CD14-positive monocyte (primary cell): ENCODE results near the gene PPP2R2C. TPM values are rescaled to one million over a fixed set of nuclear protein-coding genes. Genes with fewer than 3 reads are reported as not detected.

Experiments
- DNase-seq, 3 donors: peaks; one replicate each; pipeline ENCODE4 v3.0.0-alpha.2; 2011 to 2022
- H2AFZ ChIP-seq: 2 replicates; pipeline ENCODE4 v1.6.0; 2012; ENCODE audit warnings: mild to moderate bottlenecking, low read depth, low read length, inconsistent platforms; ENCODE audit not compliant: insufficient read depth, poor library complexity, severe bottlenecking
- H3K27ac ChIP-seq, 2 donors: 1 replicate in 1 of 2; 2 replicates in 1 of 2; pipeline ENCODE4 v1.5.1; 2012 to 2013; ENCODE audit warnings: low read length in 2 of 2, control low read depth in 1 of 2, inconsistent platforms in 1 of 2, low read depth in 1 of 2, mild to moderate bottlenecking in 1 of 2
- H3K27me3 ChIP-seq, 2 donors: one replicate each; pipeline versions ENCODE4 v1.6.0 to v1.6.1; 2011 to 2013; ENCODE audit warnings: low read length in 2 of 2; ENCODE audit not compliant: control insufficient read depth in 2 of 2, insufficient read depth in 2 of 2
- H3K36me3 ChIP-seq, 2 donors: replicated peaks in 1 of 2; 1 replicate in 1 of 2; 2 replicates in 1 of 2; pipeline versions ENCODE4 v1.5.1 to v1.6.1; 2012 to 2013; ENCODE audit warnings: low read length in 2 of 2, control low read depth in 1 of 2, inconsistent platforms in 1 of 2, mild to moderate bottlenecking in 1 of 2; ENCODE audit not compliant: insufficient read depth in 2 of 2, control insufficient read depth in 1 of 2
- H3K4me1 ChIP-seq, 2 donors: 1 replicate in 1 of 2; 2 replicates in 1 of 2; pipeline versions ENCODE4 v1.5.1 to v1.6.1; 2012 to 2013; ENCODE audit warnings: low read length in 2 of 2, control low read depth in 1 of 2, inconsistent platforms in 1 of 2, mild to moderate bottlenecking in 1 of 2, moderate library complexity in 1 of 2; ENCODE audit not compliant: insufficient read depth in 2 of 2, control insufficient read depth in 1 of 2
- H3K4me2 ChIP-seq: replicated peaks from 2 replicates; pipeline ENCODE3; 2012; ENCODE audit warnings: low read length, moderate library complexity, mild to moderate bottlenecking; ENCODE audit not compliant: poor library complexity, severe bottlenecking; ENCODE audit errors: extremely low read depth
- H3K4me3 ChIP-seq, 3 experiments: fragments of 200-600 bp in 1 of 3; sonication (generic) in 1 of 3; replicated peaks in 1 of 3; 1 replicate in 2 of 3; 2 replicates in 1 of 3; pipeline ENCODE4 v1.5.1; 2011 to 2013; ENCODE audit warnings: low read length in 3 of 3, mild to moderate bottlenecking in 3 of 3, control low read depth in 2 of 3, low read depth in 2 of 3, inconsistent platforms in 1 of 3, moderate library complexity in 1 of 3
- H3K79me2 ChIP-seq: 2 replicates; pipeline ENCODE4 v1.6.0; 2012; ENCODE audit warnings: mild to moderate bottlenecking, control low read depth, inconsistent platforms, low read length, moderate library complexity; ENCODE audit not compliant: insufficient read depth
- H3K9ac ChIP-seq: 2 replicates; pipeline ENCODE4 v1.6.0; 2017; ENCODE audit warnings: low read length, mild to moderate bottlenecking; ENCODE audit not compliant: insufficient read depth, poor library complexity, severe bottlenecking
- H3K9me3 ChIP-seq, 2 donors: replicated peaks in 1 of 2; 1 replicate in 1 of 2; 2 replicates in 1 of 2; pipeline versions ENCODE4 v1.5.1 to v1.6.1; 2012 to 2013; ENCODE audit warnings: low read length in 2 of 2, control low read depth in 1 of 2; ENCODE audit not compliant: control insufficient read depth in 1 of 2, insufficient read depth in 1 of 2
- H4K20me1 ChIP-seq: 2 replicates; pipeline ENCODE4 v1.6.0; 2012; ENCODE audit warnings: mild to moderate bottlenecking, low read length, control low read depth, moderate library complexity; ENCODE audit not compliant: insufficient read depth
- H3K27ac Mint-ChIP-seq, 7 donors: one replicate each; pipeline ENCODE4 v1.8.0; 2020; ENCODE audit warnings: mild to moderate bottlenecking in 7 of 7, mixed read lengths in 7 of 7, moderate library complexity in 6 of 7, inconsistent platforms in 2 of 7
- H3K27me3 Mint-ChIP-seq, 3 donors: one replicate each; pipeline ENCODE4 v1.8.0; 2021 to 2022; ENCODE audit warnings: low read depth in 3 of 3, mild to moderate bottlenecking in 3 of 3, mixed read lengths in 3 of 3, moderate library complexity in 3 of 3, inconsistent platforms in 1 of 3
- H3K36me3 Mint-ChIP-seq, 2 donors: one replicate each; pipeline ENCODE4 v1.8.0; 2020; ENCODE audit warnings: mixed read lengths in 2 of 2, inconsistent platforms in 1 of 2, mild to moderate bottlenecking in 1 of 2
- H3K4me1 Mint-ChIP-seq: one replicate; pipeline ENCODE4 v1.8.0; 2020; ENCODE audit warnings: mild to moderate bottlenecking, mixed read lengths
- H3K4me3 Mint-ChIP-seq, 2 donors: one replicate each; pipeline ENCODE4 v1.8.0; 2020; ENCODE audit warnings: mild to moderate bottlenecking in 2 of 2, mixed read lengths in 2 of 2, moderate library complexity in 1 of 2
- H3K9me3 Mint-ChIP-seq, 7 donors: one replicate each; pipeline ENCODE4 v1.8.0; 2020 to 2022; ENCODE audit warnings: mixed read lengths in 7 of 7, mild to moderate bottlenecking in 6 of 7, moderate library complexity in 6 of 7, inconsistent platforms in 2 of 7
- WGBS: methylation state at CpG from one replicate; pipeline ENCODE4 v1.1.5; 2013; ENCODE audit warnings: missing lambda C conversion rate; ENCODE audit not compliant: insufficient coverage; 5-methylcytosine and 5-hydroxymethylcytosine counted together
- intact Hi-C, 2 donors: fragments of 100-400 bp; cut with micrococcal nuclease; formaldehyde crosslinking; loops; one replicate each; pipeline versions ENCODE4 v1.15.0 to v1.15.1; 2023
- polyA plus RNA-seq, 3 donors: library from polyadenylated mRNA; depleted of rRNA in 1 of 3; unstranded in 2 of 3; stranded (reverse) in 1 of 3; fragments of 300-500 nt in 2 of 3; fragments of >200 nt in 1 of 3; fragmentation: Illumina TruSeq in 2 of 3; gene quantifications; 1 replicate in 2 of 3; 2 replicates in 1 of 3; pipeline ENCODE4 v1.2.3, GENCODE V29; 2012 to 2021
- TF ChIP-seq, protein P1 (sequence below): fragments of 200-600 bp; IDR thresholded peaks from one replicate; pipeline ENCODE4 v1.8.0; 2022; ENCODE audit warnings: antibody characterized with exemption, mild to moderate bottlenecking

PPP2R2C gene
- polyA plus RNA-seq, 3 donors = not detected

DNA sequence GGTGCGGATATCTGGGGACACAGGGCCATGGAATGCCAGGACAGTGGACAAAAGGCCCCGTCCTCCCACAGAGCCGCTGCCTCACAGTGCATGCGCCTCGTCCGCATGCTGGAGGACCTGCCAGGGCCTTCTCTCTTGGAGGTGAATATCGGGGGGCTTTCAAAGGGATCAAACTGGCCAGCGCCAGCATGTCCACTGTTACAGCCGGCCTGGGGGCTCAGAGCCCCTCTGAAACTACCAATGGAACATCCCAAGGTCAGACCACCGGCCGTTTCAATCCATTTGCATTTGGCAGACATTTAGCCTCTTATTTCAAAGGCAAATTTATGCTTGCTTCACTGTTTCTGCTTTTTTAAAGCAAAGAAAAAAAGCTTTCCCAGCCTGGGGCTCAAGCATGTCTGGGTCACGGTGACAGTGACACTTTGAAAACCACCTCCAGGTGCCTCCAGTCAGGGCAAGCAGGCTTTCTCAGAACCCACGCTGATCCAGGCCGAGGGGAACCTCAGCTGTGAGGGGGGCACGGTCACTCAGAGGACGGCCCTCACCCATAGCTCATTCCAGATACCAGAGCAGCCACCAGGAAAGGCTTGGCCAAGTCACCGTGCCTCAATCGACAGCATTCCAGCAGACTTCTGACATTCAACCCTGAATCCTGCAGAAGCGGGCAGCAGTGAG, 57.2 kb downstream of the PPP2R2C start:
- no peak overlapping the region for H3K4me3 ChIP-seq
- no peak overlapping the region for H3K27ac Mint-ChIP-seq
- H4K20me1 ChIP-seq = no peaks in the 10 kb centered on the region
- no peaks in the 10 kb centered on the region for H3K36me3 ChIP-seq
- H3K79me2 ChIP-seq = no peaks in the 10 kb centered on the region
- H3K27ac ChIP-seq = no peak overlapping the region
- no peak for DNase-seq
- TF ChIP-seq, protein P1, sequence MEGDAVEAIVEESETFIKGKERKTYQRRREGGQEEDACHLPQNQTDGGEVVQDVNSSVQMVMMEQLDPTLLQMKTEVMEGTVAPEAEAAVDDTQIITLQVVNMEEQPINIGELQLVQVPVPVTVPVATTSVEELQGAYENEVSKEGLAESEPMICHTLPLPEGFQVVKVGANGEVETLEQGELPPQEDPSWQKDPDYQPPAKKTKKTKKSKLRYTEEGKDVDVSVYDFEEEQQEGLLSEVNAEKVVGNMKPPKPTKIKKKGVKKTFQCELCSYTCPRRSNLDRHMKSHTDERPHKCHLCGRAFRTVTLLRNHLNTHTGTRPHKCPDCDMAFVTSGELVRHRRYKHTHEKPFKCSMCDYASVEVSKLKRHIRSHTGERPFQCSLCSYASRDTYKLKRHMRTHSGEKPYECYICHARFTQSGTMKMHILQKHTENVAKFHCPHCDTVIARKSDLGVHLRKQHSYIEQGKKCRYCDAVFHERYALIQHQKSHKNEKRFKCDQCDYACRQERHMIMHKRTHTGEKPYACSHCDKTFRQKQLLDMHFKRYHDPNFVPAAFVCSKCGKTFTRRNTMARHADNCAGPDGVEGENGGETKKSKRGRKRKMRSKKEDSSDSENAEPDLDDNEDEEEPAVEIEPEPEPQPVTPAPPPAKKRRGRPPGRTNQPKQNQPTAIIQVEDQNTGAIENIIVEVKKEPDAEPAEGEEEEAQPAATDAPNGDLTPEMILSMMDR = no peak
- no peaks in the 10 kb centered on the region for H3K9me3 ChIP-seq
- no peaks in the 10 kb centered on the region for H3K36me3 Mint-ChIP-seq
- H2AFZ ChIP-seq = no peak overlapping the region
- H3K9ac ChIP-seq = no peak overlapping the region
- intact Hi-C loops = no loop called here
- no peak overlapping the region for H3K4me3 Mint-ChIP-seq
- H3K9me3 Mint-ChIP-seq = peaks cover 0 to 9% (median 0%) of the 10 kb centered on the region in 7 donors
- H3K4me1 ChIP-seq = no peaks in the 10 kb centered on the region
- 65% methylated on average over 19 of the region's 19 CpGs for WGBS
- no peaks in the 10 kb centered on the region for H3K27me3 ChIP-seq
- H3K4me1 Mint-ChIP-seq = no peaks in the 10 kb centered on the region
- no peak overlapping the region for H3K4me2 ChIP-seq
- H3K27me3 Mint-ChIP-seq = peaks cover 5 to 10% (median 7%) of the 10 kb centered on the region in 3 donors

DNA sequence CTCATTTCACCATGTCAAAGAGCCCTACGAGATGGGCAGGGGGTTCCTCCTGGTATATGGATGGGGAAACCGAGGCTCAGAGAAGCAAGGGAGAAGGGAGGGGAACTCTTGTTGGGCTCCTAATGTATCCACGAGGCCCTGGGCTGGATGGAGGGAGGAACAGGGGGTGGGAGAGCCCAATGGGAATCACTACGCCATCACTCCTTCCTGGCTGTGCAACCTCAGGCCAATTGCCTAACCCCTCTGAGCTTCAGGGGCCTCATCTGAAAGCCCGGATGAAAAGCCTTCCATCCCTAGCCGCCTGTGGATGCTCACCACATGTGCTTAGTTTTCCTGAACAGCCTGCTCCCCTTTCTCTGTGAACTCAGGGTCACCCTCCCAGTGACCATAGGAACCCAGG, 57.8 kb downstream of the PPP2R2C start:
- DNase-seq = no peak

More for the DNA sequence above, 57.8 kb downstream of the PPP2R2C start:
- Mint-ChIP-seq H3K4me1 (no peaks in the 10 kb centered on the region), H3K27ac (peak overlapping the region in 1 of 7 donors; percentile 27), H3K27me3 (peaks cover 5 to 11% (median 6%) of the 10 kb centered on the region in 3 donors), H3K9me3 (peaks cover 0 to 9% (median 0%) of the 10 kb centered on the region in 7 donors), H3K36me3 (no peaks in the 10 kb centered on the region), H3K4me3 (no peak overlapping the region)
- Histone ChIP-seq H2AFZ (no peak overlapping the region), H3K79me2 (no peaks in the 10 kb centered on the region), H3K4me1 (no peaks in the 10 kb centered on the region), H3K9ac (no peak overlapping the region), H4K20me1 (no peaks in the 10 kb centered on the region), H3K27me3 (no peaks in the 10 kb centered on the region), H3K4me2 (no peak overlapping the region), H3K36me3 (no peaks in the 10 kb centered on the region), H3K9me3 (no peaks in the 10 kb centered on the region), H3K4me3 (no peak overlapping the region), H3K27ac (no peak overlapping the region)
- WGBS = 83% methylated on average over 4 of the region's 6 CpGs
- intact Hi-C loops = no loop called here
- TF ChIP-seq, protein P1 = no peak
